Stomach smooth muscle (tissue), 2 donors: ENCODE results near the gene CUTA.

ENCODE experiments used
- H3K27ac ChIP-seq: one replicate; pipeline ENCODE4 v1.7.0; 2013; ENCODE audit warnings: mild to moderate bottlenecking, low read length, inconsistent platforms
- H3K27me3 ChIP-seq, 2 donors: one replicate each; pipeline ENCODE4 v1.7.0; 2013; ENCODE audit warnings: low read length in 2 of 2; ENCODE audit not compliant: insufficient read depth in 2 of 2, control insufficient read depth in 1 of 2
- H3K36me3 ChIP-seq, 2 donors: one replicate each; pipeline ENCODE4 v1.7.0; 2013; ENCODE audit warnings: low read length in 2 of 2; ENCODE audit not compliant: control insufficient read depth in 2 of 2, insufficient read depth in 2 of 2
- H3K4me1 ChIP-seq: one replicate; pipeline ENCODE4 v1.7.0; 2013; ENCODE audit warnings: low read length; ENCODE audit not compliant: control insufficient read depth, insufficient read depth
- H3K4me3 ChIP-seq, 2 donors: one replicate each; pipeline ENCODE4 v1.7.0; 2013; ENCODE audit warnings: low read length in 2 of 2
- H3K9ac ChIP-seq, 2 donors: one replicate each; pipeline ENCODE4 v1.7.0; 2013; ENCODE audit warnings: low read length in 2 of 2, mild to moderate bottlenecking in 1 of 2
- H3K9me3 ChIP-seq, 2 donors: one replicate each; pipeline ENCODE4 v1.7.0; 2013; ENCODE audit warnings: low read length in 2 of 2; ENCODE audit not compliant: control insufficient read depth in 2 of 2
- donor health status: healthy.
- donor health status: Pancreatic carcinoma.

The CUTA gene

DNA sequence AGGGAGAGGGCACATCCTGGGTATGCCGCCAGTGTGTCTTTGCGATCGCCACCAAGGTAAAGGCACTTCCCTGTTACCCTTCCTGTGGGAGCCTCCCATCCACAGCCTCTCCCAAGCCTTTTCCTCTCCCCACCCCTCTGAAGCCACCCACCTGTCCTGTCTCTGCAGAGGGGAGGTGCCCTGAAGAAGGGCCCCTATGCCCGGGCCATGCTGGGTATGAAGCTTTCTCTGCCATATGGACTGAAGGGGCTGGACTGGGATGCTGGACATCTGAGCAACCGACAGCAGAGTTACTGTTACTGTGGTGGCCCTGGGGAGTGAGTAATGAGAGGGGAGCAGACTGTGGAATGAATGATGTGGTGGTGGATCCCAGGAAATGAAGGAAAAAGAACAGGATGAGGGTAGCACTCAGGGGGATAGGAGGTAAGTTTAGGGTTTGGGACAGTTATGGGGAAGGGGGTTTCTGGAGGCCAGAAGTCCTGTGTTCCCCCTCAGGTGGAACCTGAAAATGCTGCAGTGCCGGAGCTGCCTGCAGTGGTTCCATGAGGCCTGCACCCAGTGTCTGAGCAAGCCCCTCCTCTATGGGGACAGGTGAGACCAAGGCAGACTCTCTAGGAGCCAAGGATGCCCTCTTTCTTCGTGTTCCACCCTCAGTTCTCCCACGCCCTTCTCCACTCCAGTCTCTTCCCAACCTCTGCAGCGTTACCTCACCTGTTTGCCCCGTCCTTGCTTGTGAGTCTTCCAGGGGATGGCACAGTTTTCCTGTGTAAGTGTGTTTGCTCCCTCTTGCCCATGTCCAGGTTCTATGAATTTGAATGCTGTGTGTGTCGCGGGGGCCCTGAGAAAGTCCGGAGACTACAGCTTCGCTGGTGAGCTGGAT lies 4.4 kb downstream of the CUTA start:
- Histone ChIP-seq H3K4me3 (no peak overlapping the region), H3K27me3 (no peaks in the 10 kb centered on the region), H3K9me3 (no peaks in the 10 kb centered on the region), H3K27ac (peak overlapping the region; percentile 53), H3K9ac (no peak overlapping the region), H3K4me1 (peaks cover 58% of the 10 kb centered on the region), H3K36me3 (peaks cover 30 to 39% of the 10 kb centered on the region in 2 donors)

DNA sequence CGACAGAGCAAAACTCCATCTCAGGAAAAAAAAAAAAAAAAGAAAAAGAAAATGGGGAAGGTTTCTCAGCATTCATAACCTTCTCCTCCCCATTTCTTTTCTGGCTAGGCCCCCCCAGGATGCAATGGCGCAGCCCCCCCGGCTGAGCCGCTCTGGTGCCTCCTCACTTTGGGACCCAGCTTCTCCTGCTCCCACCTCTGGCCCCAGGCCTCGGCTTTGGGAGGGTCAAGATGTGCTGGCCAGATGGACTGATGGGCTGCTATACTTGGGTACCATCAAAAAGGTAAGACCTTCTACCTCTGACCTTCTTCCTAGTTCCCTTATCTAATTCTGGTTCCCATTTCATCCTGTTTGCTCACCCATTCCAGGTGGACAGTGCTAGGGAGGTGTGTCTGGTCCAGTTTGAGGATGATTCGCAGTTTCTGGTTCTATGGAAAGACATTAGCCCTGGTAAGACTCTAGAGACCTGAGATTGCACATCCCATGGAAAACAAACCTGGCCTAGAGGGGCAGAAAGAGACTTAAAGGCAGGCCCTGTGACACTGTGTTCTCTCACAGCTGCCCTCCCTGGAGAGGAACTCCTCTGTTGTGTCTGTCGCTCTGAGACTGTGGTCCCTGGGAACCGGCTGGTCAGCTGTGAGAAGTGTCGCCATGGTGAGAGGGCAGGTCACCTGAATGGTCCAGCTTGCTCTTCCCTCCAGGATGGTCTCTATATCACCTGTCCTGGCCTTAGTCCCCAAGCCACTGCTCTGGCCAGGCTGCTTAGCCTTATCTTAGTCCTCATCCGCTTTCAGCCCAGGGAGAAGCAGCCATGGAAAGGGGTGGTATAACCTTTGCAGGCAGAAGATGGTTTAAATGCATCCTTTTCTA lies 5.5 kb downstream of the CUTA start:
- peak overlapping the region in 1 of 2 donors; percentile 88 for H3K4me3 ChIP-seq
- H3K27me3 ChIP-seq, result no peaks in the 10 kb centered on the region
- peaks cover 30 to 39% of the 10 kb centered on the region in 2 donors for H3K36me3 ChIP-seq
- H3K4me1 ChIP-seq, result peaks cover 53% of the 10 kb centered on the region
- H3K9ac ChIP-seq, result peak overlapping the region; percentile 36 to 93
- H3K9me3 ChIP-seq, result no peaks in the 10 kb centered on the region
- peak overlapping the region; percentile 18 for H3K27ac ChIP-seq

DNA sequence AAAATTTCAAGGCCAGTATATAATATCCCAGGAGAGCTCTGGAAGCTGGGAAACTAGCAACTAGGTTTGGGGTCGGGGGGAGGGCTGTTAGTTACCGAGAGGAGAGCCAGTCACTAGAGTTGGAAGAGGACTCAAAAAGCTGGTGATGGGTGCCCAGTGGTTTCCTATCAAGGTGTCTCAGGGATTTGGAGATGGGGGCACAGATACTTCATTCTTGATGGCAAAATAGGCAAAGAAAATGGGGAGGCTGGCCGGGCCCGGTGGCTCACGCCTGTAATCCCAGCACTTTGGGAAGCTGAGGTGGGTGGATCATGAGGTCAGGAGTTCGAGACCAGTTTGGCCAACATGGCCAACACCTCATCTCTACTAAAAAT lies 6.3 kb downstream of the CUTA start:
- Histone ChIP-seq H3K36me3 (peaks cover 30 to 38% of the 10 kb centered on the region in 2 donors), H3K9me3 (no peaks in the 10 kb centered on the region), H3K27me3 (no peaks in the 10 kb centered on the region), H3K4me3 (peak overlapping the region; percentile 84 to 88), H3K9ac (peak overlapping the region; percentile 88 to 93), H3K27ac (peak overlapping the region; percentile 94), H3K4me1 (peaks cover 45% of the 10 kb centered on the region)

DNA sequence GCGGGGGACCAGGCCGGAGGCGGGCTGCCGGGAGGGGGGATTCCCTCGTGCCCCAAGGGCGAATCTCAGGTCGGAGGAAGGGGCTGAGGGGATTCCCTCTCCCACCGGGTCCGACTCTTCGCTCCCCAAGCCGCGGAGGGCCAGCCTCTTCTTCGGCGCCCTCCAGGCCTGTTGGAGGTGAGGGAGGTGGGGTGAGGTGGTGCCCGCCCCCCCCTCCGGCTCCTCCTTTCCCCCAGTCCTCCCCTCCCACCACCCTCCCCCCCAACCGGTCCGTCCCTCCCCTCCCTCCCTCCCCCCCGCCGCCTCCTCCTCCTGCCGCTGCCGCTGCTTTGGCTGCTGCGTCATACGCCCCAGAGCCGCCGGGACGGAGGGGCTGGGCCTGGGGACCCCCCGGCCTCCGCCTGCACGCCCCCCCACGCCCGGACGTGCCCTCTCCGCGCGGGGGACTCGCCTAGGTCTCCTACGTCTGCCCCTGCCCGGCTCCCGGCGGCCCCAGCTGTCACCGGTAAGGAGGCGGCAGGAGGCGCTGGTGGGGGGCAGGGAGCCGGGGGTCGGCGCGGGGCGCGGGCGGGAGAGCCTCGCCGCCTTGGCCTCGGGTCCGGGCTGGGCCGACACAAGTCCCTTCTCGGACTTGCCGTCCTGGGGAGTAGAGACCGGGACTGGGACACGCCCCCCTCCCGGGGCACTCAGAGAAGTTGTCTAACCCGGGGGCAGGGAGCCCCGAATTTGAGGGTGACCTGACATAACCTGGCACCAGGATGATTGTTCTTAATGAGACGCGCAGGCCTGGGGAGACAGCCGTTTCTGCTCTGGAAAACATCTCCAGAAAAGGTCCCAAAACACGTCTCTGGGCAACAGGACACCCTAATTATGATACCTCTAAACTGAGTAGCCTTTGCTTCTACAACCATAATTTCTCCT lies 6.9 kb downstream of the CUTA start, which contains the start of gene PHF1:
Gene PHF1, plus strand, starts transcription at position 304 of the 921 bp plus-strand sequence. CDS start 1,250 bp downstream, outside the sequence.
- Histone ChIP-seq H3K9ac (peak within 1 kb of the TSS; percentile 88 to 93), H3K27me3 (no peaks in the 10 kb centered on the region), H3K9me3 (no peaks in the 10 kb centered on the region), H3K4me3 (peak within 1 kb of the TSS; percentile 84 to 88), H3K36me3 (peaks cover 30 to 33% of the 10 kb centered on the region in 2 donors), H3K27ac (peak within 1 kb of the TSS; percentile 94), H3K4me1 (peaks cover 39% of the 10 kb centered on the region)

DNA sequence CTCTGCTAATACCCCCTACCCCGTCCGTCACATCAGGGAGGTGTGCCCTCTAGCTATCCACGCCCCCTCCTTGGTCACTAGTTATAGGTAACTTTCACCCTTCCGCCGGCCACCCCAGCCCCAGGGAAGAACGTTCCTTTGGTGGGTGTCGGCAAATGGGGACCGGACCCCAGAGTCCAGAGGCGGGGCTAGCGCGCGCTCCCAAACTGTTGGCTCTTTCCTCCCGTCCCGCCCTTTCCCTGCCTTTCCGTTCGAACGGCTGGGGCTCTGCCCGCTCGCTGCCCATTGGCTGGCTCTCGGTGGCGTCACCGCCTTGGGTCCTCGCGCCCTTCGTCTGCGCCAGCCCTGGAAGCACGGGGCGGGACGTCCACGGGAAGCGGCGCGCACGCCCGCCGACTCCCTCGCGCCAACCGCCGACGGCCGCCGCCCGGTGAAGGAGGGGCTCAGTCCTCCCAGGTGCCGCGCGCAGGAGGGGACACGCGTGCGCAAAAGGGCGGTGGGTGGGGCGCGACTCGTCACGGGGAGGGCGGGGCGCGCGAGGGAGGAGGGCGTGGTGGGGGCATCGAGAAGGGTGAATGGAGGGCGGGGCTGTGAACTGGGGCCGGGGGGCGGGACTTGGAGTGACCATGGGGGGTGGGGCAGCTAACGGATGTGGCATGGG lies 7.7 kb downstream of the CUTA start:
- Histone ChIP-seq H3K36me3 (peaks cover 25 to 26% of the 10 kb centered on the region in 2 donors), H3K27ac (peak overlapping the region; percentile 76), H3K9me3 (no peaks in the 10 kb centered on the region), H3K27me3 (no peaks in the 10 kb centered on the region), H3K4me3 (peak overlapping the region; percentile 80 to 82), H3K9ac (peak overlapping the region; percentile 74 to 75), H3K4me1 (peaks cover 31% of the 10 kb centered on the region)

DNA sequence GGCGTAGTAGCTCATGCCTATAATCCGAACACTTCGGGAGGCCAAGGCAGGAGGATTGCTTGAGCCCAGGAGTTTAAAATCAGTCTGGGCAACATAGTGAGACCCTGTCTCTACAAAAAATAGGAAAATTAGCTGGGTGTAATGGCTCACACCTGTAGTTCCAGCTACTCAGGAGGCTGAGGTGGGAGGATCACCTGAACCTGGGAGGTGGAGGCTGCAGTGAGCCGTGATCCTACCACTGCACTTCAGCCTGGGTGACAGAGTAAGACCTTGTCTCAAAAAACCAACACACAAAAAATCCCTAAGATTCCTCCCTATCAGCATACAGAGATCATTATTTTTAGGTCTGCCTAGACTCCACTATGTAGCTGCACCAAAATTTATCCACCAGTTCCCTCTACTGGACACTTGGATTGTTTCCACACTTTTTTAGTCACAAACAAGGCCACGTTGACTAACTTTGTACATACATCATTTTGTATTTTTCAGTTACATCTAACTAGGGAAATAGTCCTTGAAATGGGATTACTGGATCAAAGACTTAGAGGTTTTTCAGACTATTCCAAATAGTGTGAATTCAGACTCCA lies 10.7 kb downstream of the CUTA start:
- Histone ChIP-seq H3K9ac (no peak overlapping the region), H3K4me1 (peaks cover 11% of the 10 kb centered on the region), H3K27me3 (no peaks in the 10 kb centered on the region), H3K36me3 (peaks cover 0 to under 1% of the 10 kb centered on the region in 2 donors), H3K27ac (no peak overlapping the region), H3K9me3 (no peaks in the 10 kb centered on the region), H3K4me3 (no peak overlapping the region)

DNA sequence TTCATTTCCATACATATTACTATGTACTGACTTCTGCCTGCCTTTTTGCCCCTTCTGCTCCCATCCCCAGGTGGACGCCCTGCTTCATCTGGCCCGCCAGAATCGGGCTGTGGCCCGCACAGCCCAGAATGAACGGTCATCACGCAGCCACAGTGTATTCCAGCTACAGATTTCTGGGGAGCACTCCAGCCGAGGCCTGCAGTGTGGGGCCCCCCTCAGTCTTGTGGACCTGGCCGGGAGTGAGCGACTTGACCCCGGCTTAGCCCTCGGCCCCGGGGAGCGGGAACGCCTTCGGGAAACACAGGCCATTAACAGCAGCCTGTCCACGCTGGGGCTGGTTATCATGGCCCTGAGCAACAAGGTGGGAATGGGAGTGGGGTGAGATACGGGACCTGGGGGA lies 11.8 kb downstream of the CUTA start:
- H3K9ac ChIP-seq, result no peak overlapping the region
- H3K4me1 ChIP-seq, result peaks cover 4% of the 10 kb centered on the region
- no peaks in the 10 kb centered on the region for H3K27me3 ChIP-seq
- H3K36me3 ChIP-seq, result no peaks in the 10 kb centered on the region
- H3K9me3 ChIP-seq, result no peaks in the 10 kb centered on the region
- H3K27ac ChIP-seq, result no peak overlapping the region
- no peak overlapping the region for H3K4me3 ChIP-seq

DNA sequence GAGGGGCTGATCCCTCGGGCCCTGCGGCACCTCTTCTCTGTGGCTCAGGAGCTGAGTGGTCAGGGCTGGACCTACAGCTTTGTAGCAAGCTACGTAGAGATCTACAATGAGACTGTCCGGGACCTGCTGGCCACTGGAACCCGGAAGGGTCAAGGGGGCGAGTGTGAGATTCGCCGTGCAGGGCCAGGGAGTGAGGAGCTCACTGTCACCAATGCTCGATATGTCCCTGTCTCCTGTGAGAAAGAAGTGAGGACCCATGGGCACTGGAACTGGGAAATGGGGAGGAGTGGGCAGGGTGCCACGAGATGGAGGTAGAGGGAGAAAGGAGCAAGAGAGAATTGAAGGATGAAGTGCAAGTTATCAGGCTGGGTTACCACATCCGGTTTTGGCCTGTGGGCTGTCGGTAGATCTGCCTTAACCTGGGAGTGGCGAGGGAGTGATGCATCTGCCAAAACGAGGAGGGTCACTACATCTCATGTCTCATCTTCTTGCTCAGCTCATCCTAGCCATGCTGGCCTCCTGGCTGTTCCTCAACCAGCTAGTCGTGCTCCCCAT lies 12.4 kb downstream of the CUTA start:
- Histone ChIP-seq H3K27ac (no peak overlapping the region), H3K36me3 (no peaks in the 10 kb centered on the region), H3K27me3 (no peaks in the 10 kb centered on the region), H3K4me1 (peaks cover 4% of the 10 kb centered on the region), H3K4me3 (no peak overlapping the region), H3K9ac (no peak overlapping the region), H3K9me3 (no peaks in the 10 kb centered on the region)

DNA sequence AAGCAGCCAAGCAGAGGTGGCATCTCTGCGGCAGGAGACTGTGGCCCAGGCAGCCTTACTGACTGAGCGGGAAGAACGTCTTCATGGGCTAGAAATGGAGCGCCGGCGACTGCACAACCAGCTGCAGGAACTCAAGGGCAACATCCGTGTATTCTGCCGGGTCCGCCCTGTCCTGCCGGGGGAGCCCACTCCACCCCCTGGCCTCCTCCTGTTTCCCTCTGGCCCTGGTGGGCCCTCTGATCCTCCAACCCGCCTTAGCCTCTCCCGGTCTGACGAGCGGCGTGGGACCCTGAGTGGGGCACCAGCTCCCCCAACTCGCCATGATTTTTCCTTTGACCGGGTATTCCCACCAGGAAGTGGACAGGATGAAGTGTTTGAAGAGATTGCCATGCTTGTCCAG lies 13.0 kb downstream of the CUTA start:
- no peaks in the 10 kb centered on the region for H3K27me3 ChIP-seq
- peaks cover 3% of the 10 kb centered on the region for H3K4me1 ChIP-seq
- H3K27ac ChIP-seq, result no peak overlapping the region
- no peak overlapping the region for H3K4me3 ChIP-seq
- no peaks in the 10 kb centered on the region for H3K36me3 ChIP-seq
- no peak overlapping the region for H3K9ac ChIP-seq
- no peaks in the 10 kb centered on the region for H3K9me3 ChIP-seq
